ENCODE results near the gene MED16. TPM values are rescaled to one million over a fixed set of nuclear protein-coding genes. Genes with fewer than 3 reads are reported as not detected.
A peak's percentile ranks its signal among the peaks of the same experiment; 100 is the strongest.

MED16 gene
- total RNA-seq, 1 experiment from 2014 or later, result 66.9 TPM

DNA sequence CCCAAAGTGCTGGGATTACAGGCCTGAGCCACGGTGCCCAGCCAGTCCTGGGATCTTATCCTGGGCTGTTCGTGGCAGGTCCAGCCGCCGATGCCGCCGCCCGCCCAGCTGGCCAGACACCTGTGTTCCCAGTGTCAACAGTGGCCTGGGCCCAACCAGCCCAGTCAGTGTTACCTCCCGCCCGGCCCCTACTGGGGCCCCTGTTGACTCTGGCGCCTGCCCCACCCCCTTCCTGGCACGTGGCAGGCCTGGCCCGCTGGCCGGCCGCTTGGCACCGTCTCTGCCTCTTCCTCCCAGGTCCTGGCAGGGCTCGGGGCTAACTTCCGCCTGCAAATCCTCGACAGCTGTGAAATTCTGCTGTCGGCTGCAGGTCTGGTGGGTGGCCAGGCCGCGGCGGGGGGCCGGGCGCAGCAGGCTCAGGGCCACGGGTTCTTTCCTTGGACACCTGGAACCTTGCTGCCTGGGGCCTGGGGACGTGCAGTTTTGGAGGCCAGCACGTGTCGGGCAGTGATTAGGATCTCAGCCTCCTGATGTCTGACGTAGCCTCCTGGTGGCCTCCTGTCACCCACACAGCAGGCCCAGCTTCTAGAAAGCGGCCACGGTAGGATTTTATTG is 42.0 kb upstream of the MED16 start:
- H3K27ac Mint-ChIP-seq, result no peak overlapping the region
- H3K27me3 Mint-ChIP-seq (ENCODE audit: low read depth), result no peaks in the 10 kb centered on the region
- ATAC-seq (no peak), DNase-seq (ENCODE audit: low spot score) (no peak)
- ChIA-PET POLR2A (no interaction called here), CTCF (interaction anchor here (0.7 to 2.3 kb wide), 2 partner anchors 25 to 49 kb away, joined by 3 to 7 read pairs; partner anchors contain the start of gene WDR18)
- no peaks in the 10 kb centered on the region for H3K9me3 Mint-ChIP-seq
- no peak overlapping the region for H3K4me3 Mint-ChIP-seq
- TF ChIP-seq GABPB1 (CRISPR knock-in tag; IDR thresholded peaks at IDR 0.05), result peak; percentile 61
- no peak for TF ChIP-seq ZNF232 (CRISPR knock-in tag; IDR thresholded peaks at IDR 0.05)
- peaks cover 11% of the 10 kb centered on the region for H3K4me1 Mint-ChIP-seq
- H3K36me3 Mint-ChIP-seq, result peaks cover 23% of the 10 kb centered on the region

DNA sequence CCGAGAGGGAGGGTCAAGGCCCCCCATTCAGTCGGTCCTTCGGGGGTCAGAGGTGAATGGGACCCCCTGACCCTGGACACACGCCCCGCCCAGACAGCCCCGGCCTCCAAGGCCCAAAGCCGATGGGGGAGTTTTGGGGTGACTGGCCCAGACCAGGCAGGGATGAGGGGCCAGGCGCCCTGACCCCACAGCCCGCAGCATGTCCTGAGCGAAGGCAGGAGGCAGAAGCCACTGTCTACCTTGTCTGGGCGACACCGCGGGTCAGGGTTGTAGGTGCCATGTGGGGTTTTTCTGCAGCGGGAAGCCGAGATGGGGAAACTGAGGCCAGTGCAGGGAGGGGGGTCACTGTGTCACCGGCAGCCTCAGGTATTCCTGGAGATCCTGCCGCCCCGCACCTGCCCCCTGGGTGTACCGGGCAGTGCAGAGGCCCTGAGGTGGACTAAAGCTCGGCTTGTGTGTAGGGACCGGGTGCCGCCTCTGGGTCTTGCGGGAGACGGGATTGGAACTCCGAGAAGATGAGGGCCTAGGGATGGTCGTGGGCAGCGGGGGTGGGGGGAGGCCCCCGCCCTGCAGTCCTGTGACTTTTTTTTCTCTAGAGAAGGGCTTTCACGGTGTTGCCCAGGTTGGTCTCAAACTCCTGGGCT is 41.3 kb upstream of the MED16 start:
- POLR2A ChIA-PET, result no interaction called here
- ATAC-seq, result no peak
- peaks cover 20% of the 10 kb centered on the region for H3K36me3 Mint-ChIP-seq

More for the DNA sequence above, 41.3 kb upstream of the MED16 start:
- Mint-ChIP-seq H3K4me1 (peaks cover 11% of the 10 kb centered on the region), H3K9me3 (no peaks in the 10 kb centered on the region), H3K4me3 (no peak overlapping the region), H3K27me3 (ENCODE audit: low read depth) (no peaks in the 10 kb centered on the region), H3K27ac (no peak overlapping the region; the same call in 1 of the 2 replicates)
- CTCF ChIA-PET, result interaction anchor here (3.4 kb wide), 1 partner anchor 26 kb away, joined by 13 read pairs; no protein-coding TSS in a partner anchor
- TF ChIP-seq ETV6 (CRISPR knock-in tag; IDR thresholded peaks at IDR 0.05), result no peak
- no peak for TF ChIP-seq ZNF671 (CRISPR knock-in tag; IDR thresholded peaks at IDR 0.05)
- TF ChIP-seq, protein P1, sequence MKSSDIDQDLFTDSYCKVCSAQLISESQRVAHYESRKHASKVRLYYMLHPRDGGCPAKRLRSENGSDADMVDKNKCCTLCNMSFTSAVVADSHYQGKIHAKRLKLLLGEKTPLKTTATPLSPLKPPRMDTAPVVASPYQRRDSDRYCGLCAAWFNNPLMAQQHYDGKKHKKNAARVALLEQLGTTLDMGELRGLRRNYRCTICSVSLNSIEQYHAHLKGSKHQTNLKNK (CRISPR knock-in tag; IDR thresholded peaks at IDR 0.05), result no peak
- TF ChIP-seq, protein P2, sequence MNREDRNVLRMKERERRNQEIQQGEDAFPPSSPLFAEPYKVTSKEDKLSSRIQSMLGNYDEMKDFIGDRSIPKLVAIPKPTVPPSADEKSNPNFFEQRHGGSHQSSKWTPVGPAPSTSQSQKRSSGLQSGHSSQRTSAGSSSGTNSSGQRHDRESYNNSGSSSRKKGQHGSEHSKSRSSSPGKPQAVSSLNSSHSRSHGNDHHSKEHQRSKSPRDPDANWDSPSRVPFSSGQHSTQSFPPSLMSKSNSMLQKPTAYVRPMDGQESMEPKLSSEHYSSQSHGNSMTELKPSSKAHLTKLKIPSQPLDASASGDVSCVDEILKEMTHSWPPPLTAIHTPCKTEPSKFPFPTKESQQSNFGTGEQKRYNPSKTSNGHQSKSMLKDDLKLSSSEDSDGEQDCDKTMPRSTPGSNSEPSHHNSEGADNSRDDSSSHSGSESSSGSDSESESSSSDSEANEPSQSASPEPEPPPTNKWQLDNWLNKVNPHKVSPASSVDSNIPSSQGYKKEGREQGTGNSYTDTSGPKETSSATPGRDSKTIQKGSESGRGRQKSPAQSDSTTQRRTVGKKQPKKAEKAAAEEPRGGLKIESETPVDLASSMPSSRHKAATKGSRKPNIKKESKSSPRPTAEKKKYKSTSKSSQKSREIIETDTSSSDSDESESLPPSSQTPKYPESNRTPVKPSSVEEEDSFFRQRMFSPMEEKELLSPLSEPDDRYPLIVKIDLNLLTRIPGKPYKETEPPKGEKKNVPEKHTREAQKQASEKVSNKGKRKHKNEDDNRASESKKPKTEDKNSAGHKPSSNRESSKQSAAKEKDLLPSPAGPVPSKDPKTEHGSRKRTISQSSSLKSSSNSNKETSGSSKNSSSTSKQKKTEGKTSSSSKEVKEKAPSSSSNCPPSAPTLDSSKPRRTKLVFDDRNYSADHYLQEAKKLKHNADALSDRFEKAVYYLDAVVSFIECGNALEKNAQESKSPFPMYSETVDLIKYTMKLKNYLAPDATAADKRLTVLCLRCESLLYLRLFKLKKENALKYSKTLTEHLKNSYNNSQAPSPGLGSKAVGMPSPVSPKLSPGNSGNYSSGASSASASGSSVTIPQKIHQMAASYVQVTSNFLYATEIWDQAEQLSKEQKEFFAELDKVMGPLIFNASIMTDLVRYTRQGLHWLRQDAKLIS (CRISPR knock-in tag; IDR thresholded peaks at IDR 0.05; ENCODE audit: borderline replicate concordance), result no peak
- TF ChIP-seq, protein P3, sequence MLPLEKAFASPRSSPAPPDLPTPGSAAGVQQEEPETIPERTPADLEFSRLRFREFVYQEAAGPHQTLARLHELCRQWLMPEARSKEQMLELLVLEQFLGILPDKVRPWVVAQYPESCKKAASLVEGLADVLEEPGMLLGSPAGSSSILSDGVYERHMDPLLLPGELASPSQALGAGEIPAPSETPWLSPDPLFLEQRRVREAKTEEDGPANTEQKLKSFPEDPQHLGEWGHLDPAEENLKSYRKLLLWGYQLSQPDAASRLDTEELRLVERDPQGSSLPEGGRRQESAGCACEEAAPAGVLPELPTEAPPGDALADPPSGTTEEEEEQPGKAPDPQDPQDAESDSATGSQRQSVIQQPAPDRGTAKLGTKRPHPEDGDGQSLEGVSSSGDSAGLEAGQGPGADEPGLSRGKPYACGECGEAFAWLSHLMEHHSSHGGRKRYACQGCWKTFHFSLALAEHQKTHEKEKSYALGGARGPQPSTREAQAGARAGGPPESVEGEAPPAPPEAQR (CRISPR knock-in tag; IDR thresholded peaks at IDR 0.05), result no peak
- no peak for TF ChIP-seq HMGA2 (CRISPR knock-in tag; IDR thresholded peaks at IDR 0.05)
- TF ChIP-seq, protein P4, sequence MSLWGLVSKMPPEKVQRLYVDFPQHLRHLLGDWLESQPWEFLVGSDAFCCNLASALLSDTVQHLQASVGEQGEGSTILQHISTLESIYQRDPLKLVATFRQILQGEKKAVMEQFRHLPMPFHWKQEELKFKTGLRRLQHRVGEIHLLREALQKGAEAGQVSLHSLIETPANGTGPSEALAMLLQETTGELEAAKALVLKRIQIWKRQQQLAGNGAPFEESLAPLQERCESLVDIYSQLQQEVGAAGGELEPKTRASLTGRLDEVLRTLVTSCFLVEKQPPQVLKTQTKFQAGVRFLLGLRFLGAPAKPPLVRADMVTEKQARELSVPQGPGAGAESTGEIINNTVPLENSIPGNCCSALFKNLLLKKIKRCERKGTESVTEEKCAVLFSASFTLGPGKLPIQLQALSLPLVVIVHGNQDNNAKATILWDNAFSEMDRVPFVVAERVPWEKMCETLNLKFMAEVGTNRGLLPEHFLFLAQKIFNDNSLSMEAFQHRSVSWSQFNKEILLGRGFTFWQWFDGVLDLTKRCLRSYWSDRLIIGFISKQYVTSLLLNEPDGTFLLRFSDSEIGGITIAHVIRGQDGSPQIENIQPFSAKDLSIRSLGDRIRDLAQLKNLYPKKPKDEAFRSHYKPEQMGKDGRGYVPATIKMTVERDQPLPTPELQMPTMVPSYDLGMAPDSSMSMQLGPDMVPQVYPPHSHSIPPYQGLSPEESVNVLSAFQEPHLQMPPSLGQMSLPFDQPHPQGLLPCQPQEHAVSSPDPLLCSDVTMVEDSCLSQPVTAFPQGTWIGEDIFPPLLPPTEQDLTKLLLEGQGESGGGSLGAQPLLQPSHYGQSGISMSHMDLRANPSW (CRISPR knock-in tag; conservative IDR thresholded peaks at IDR 0.05; ENCODE audit: low read depth), result no peak
- TF ChIP-seq ZBTB21 (CRISPR knock-in tag; IDR thresholded peaks at IDR 0.05; ENCODE audit: borderline replicate concordance), result no peak
- no peak for TF ChIP-seq TEAD1 (CRISPR knock-in tag; IDR thresholded peaks at IDR 0.05)
- TF ChIP-seq ZNF263 (CRISPR knock-in tag; IDR thresholded peaks at IDR 0.05; ENCODE audit: low read depth), result no peak
- no peak for DNase-seq (ENCODE audit: low spot score)

Data from WTC11 (cell line).